Keratinocyte (primary cell): Measurements from ENCODE around the gene BOD1L1. TPM values are rescaled to one million over a fixed set of nuclear protein-coding genes. Genes with fewer than 3 reads are reported as not detected.

Experiments
- DNase-seq: peaks from one replicate; pipeline ENCODE4 v3.0.0-alpha.2; 2011; ENCODE audit warnings: low read depth, missing footprints, low spot score
- FAIRE-seq: peaks from 2 replicates; lab custom pipeline; 2011; peaks lifted over from hg19 to GRCh38; lab: Jason Lieb, UNC
- H2AFZ ChIP-seq: 2 replicates; pipeline ENCODE4 v1.6.0; 2012; ENCODE audit warnings: low read length, control low read depth, inconsistent platforms; ENCODE audit not compliant: control insufficient read depth
- H3K27ac ChIP-seq: 2 replicates; pipeline ENCODE4 v1.5.1; 2011; ENCODE audit warnings: low read length; ENCODE audit not compliant: control insufficient read depth, insufficient read depth
- H3K27me3 ChIP-seq: 3 replicates; pipeline ENCODE4 v1.6.0; 2011; ENCODE audit warnings: low read length; ENCODE audit not compliant: control insufficient read depth, insufficient read depth; ENCODE audit errors: extremely low read depth
- H3K36me3 ChIP-seq, 2 experiments: 2 replicates in 1 of 2; 3 replicates in 1 of 2; pipeline ENCODE4 v1.5.1; 2011; ENCODE audit warnings: low read length in 2 of 2, mild to moderate bottlenecking in 1 of 2; ENCODE audit not compliant: control insufficient read depth in 2 of 2, insufficient read depth in 2 of 2; ENCODE audit errors: extremely low read depth in 1 of 2
- H3K4me1 ChIP-seq: 3 replicates; pipeline ENCODE4 v1.5.1; 2011; ENCODE audit warnings: low read length; ENCODE audit not compliant: control insufficient read depth, insufficient read depth; ENCODE audit errors: extremely low read depth
- H3K4me2 ChIP-seq: 3 replicates; pipeline ENCODE4 v1.6.0; 2011; ENCODE audit warnings: low read depth, low read length; ENCODE audit not compliant: control insufficient read depth, insufficient read depth; ENCODE audit errors: extremely low read depth
- H3K4me3 ChIP-seq, 3 experiments: fragments of 200-600 bp in 1 of 3; sonication (generic) in 1 of 3; 2 replicates in 2 of 3; 3 replicates in 1 of 3; pipeline ENCODE4 v1.5.1; 2011 to 2016; ENCODE audit warnings: low read length in 3 of 3, mild to moderate bottlenecking in 3 of 3, control low read depth in 2 of 3, inconsistent platforms in 1 of 3, low read depth in 1 of 3, mixed read lengths in 1 of 3, mixed run types in 1 of 3, moderate library complexity in 1 of 3; ENCODE audit not compliant: control insufficient read depth in 2 of 3, insufficient read depth in 2 of 3; ENCODE audit errors: extremely low read depth in 1 of 3
- H3K79me2 ChIP-seq: 2 replicates; pipeline ENCODE4 v1.6.0; 2012; ENCODE audit warnings: low read length; ENCODE audit not compliant: control insufficient read depth, insufficient read depth
- H3K9ac ChIP-seq: 3 replicates; pipeline ENCODE4 v1.6.0; 2011; ENCODE audit warnings: low read length; ENCODE audit not compliant: control insufficient read depth, insufficient read depth; ENCODE audit errors: extremely low read depth
- H3K9me1 ChIP-seq: 3 replicates; pipeline ENCODE4 v1.6.0; 2011; ENCODE audit warnings: low read length; ENCODE audit not compliant: control insufficient read depth, insufficient read depth; ENCODE audit errors: extremely low read depth
- H3K9me3 ChIP-seq: 2 replicates; pipeline ENCODE4 v1.5.1; 2012; ENCODE audit warnings: low read depth, low read length; ENCODE audit not compliant: control insufficient read depth
- H4K20me1 ChIP-seq: 3 replicates; pipeline ENCODE4 v1.6.0; 2011; ENCODE audit warnings: low read length; ENCODE audit not compliant: control insufficient read depth, insufficient read depth; ENCODE audit errors: extremely low read depth
- CTCF ChIP-seq, 3 experiments: IDR thresholded peaks in 1 of 3; conservative IDR thresholded peaks in 1 of 3; optimal IDR thresholded peaks in 1 of 3; 2 replicates in 2 of 3; 3 replicates in 1 of 3; pipeline versions ENCODE3 to v1.5.1; 2011; ENCODE audit warnings: low read length in 3 of 3, mild to moderate bottlenecking in 3 of 3, moderate library complexity in 2 of 3, control low read depth in 1 of 3, inconsistent platforms in 1 of 3; ENCODE audit not compliant: insufficient read depth in 2 of 3; ENCODE audit errors: extremely low read depth in 1 of 3
- EZH2 ChIP-seq: IDR thresholded peaks from one replicate; pipeline ENCODE4 v1.6.1; 2012; ENCODE audit warnings: inconsistent platforms, mild to moderate bottlenecking, low read length, moderate library complexity
- dilution Hi-C: fragments of 300-500 bp; cut with MboI; formaldehyde crosslinking; loops from one replicate; pipeline ENCODE4 v1.7.0; 2020; ENCODE audit warnings: low sequenced_read_pairs; ENCODE audit not compliant: extremely low pct_ligation_motif_present
- polyA plus RNA-seq, 5 experiments: library from polyadenylated mRNA; depleted of rRNA in 3 of 5; stranded (reverse) in 3 of 5; stranded (forward) in 1 of 5; unstranded in 1 of 5; fragments of >200 nt; gene quantifications; 1 replicate in 1 of 5; 2 replicates in 3 of 5; 3 replicates in 1 of 5; pipeline versions ENCODE4 v1.2.1 to v1.2.3, GENCODE V29; 2011 to 2012; ENCODE audit warnings: missing spikeins in 2 of 5, low read depth in 1 of 5, low replicate concordance in 1 of 5

Gene BOD1L1
- polyA plus RNA-seq, 1 donor (not counting 4 experiments of a cell fraction or from before 2014, with no cell fraction given) = 20.6 TPM

- peaks cover 17% of the 10 kb centered on the region for H3K4me1 ChIP-seq
- H3K79me2 ChIP-seq = no peaks in the 10 kb centered on the region
- H3K9me3 ChIP-seq = no peaks in the 10 kb centered on the region
- no peak overlapping the region for H3K9ac ChIP-seq
- dilution Hi-C loops = no loop called here
- H3K27me3 ChIP-seq = no peaks in the 10 kb centered on the region
- H3K9me1 ChIP-seq = no peaks in the 10 kb centered on the region
- DNase-seq (no peak), FAIRE-seq (no peak)
- no peak overlapping the region for H3K27ac ChIP-seq
- H4K20me1 ChIP-seq = no peaks in the 10 kb centered on the region
- no peak overlapping the region for H2AFZ ChIP-seq
- no peak overlapping the region for H3K4me3 ChIP-seq
- TF ChIP-seq EZH2 (no peak), CTCF (optimal IDR thresholded peaks at IDR 0.05 in 1 of 3, IDR thresholded peaks at IDR 0.05 in 1 of 3, conservative IDR thresholded peaks at IDR 0.05 in 1 of 3; ENCODE audit: extremely low read depth in 1 of 3, insufficient read depth in 2 of 3, low read length in 3 of 3) (no peak)
- no peaks in the 10 kb centered on the region for H3K36me3 ChIP-seq
- no peak overlapping the region for H3K4me2 ChIP-seq
Observed at GRCh38 chr4:13555325-13555724, 72.2 kb downstream of the BOD1L1 start.

GRCh38 chr4:13553081-13553480, 74.4 kb downstream of the BOD1L1 start:
- H2AFZ ChIP-seq = no peak overlapping the region
- DNase-seq (no peak), FAIRE-seq (no peak)
- no peaks in the 10 kb centered on the region for H3K36me3 ChIP-seq
- H3K27ac ChIP-seq = no peak overlapping the region
- peaks cover 4% of the 10 kb centered on the region for H3K4me1 ChIP-seq
- H3K27me3 ChIP-seq = no peaks in the 10 kb centered on the region
- H4K20me1 ChIP-seq = no peaks in the 10 kb centered on the region
- no peak for TF ChIP-seq EZH2
- no peak for TF ChIP-seq CTCF (optimal IDR thresholded peaks at IDR 0.05 in 1 of 3, IDR thresholded peaks at IDR 0.05 in 1 of 3, conservative IDR thresholded peaks at IDR 0.05 in 1 of 3; ENCODE audit: extremely low read depth in 1 of 3, insufficient read depth in 2 of 3, low read length in 3 of 3)
- no peak overlapping the region for H3K4me3 ChIP-seq
- H3K79me2 ChIP-seq = no peaks in the 10 kb centered on the region
- dilution Hi-C loops = no loop called here
- no peaks in the 10 kb centered on the region for H3K9me3 ChIP-seq
- H3K4me2 ChIP-seq = no peak overlapping the region
- no peak overlapping the region for H3K9ac ChIP-seq
- H3K9me1 ChIP-seq = no peaks in the 10 kb centered on the region
